PC-9 (cell line): ENCODE measurements around the gene AKR1A1. TPM values are rescaled to one million over a fixed set of nuclear protein-coding genes. Genes with fewer than 3 reads are reported as not detected.

Source experiments
- BruUV-seq: library from RNA; stranded (reverse); fragments of 400-500 nt; replicated peaks from 2 replicates; lab custom pipeline; 2021; lab: Mats Ljungman, UMichigan
- CTCF ChIA-PET: fragments of 300-600 bp; sonication (Branson Sonifier 250); formaldehyde crosslinking; loops from one replicate; lab custom pipeline; 2022; ENCODE audit warnings: antibody characterized with exemption; lab: Charles Lee
- POLR2A ChIA-PET: fragments of 300-600 bp; sonication (Branson Sonifier 250); formaldehyde crosslinking; loops from one replicate; lab custom pipeline; 2022; ENCODE audit warnings: antibody characterized with exemption; ENCODE audit not compliant: unreplicated experiment; lab: Charles Lee
- DNase-seq, 2 experiments: peaks; one replicate each; pipeline versions ENCODE4 v3.0.0 to v3.0.0-alpha.2; 2015 to 2022; ENCODE audit warnings: mixed read lengths in 1 of 2
- H2AFZ ChIP-seq: fragments of 200-600 bp; sonication (generic); 2 replicates; pipeline ENCODE4 v1.8.1; 2017; ENCODE audit warnings: antibody characterized with exemption
- H3F3A ChIP-seq: fragments of 200-600 bp; sonication (generic); 2 replicates; pipeline ENCODE4 v1.8.1; 2017; ENCODE audit warnings: antibody characterized with exemption, mild to moderate bottlenecking, low read depth; ENCODE audit not compliant: insufficient read depth
- H3K27ac ChIP-seq: fragments of 200-600 bp; sonication (generic); 2 replicates; pipeline ENCODE4 v1.6.1; 2016; ENCODE audit warnings: mixed run types
- H3K27me3 ChIP-seq: fragments of 200-600 bp; sonication (generic); 2 replicates; pipeline ENCODE4 v1.6.1; 2016; ENCODE audit warnings: low read depth, mixed run types; ENCODE audit not compliant: insufficient read depth
- H3K36me3 ChIP-seq: fragments of 200-600 bp; sonication (generic); 2 replicates; pipeline ENCODE4 v1.6.1; 2016; ENCODE audit warnings: low read depth, mixed run types
- H3K4me1 ChIP-seq: fragments of 200-600 bp; sonication (generic); replicated peaks from 2 replicates; pipeline ENCODE4 v1.6.1; 2016; ENCODE audit warnings: mixed run types; ENCODE audit not compliant: insufficient read depth
- H3K4me2 ChIP-seq: fragments of 200-600 bp; sonication (generic); 2 replicates; pipeline ENCODE4 v1.6.1; 2017; ENCODE audit warnings: mixed run types
- H3K4me3 ChIP-seq: fragments of 200-600 bp; sonication (generic); 2 replicates; pipeline ENCODE4 v1.6.1; 2016; ENCODE audit warnings: mixed run types
- H3K79me2 ChIP-seq: fragments of 200-600 bp; sonication (generic); 2 replicates; pipeline ENCODE4 v1.6.1; 2017; ENCODE audit warnings: low read depth, mixed run types
- H3K9me2 ChIP-seq: fragments of 200-600 bp; sonication (generic); 2 replicates; pipeline ENCODE4 v1.8.1; 2017; ENCODE audit warnings: mild to moderate bottlenecking; ENCODE audit not compliant: insufficient read depth
- H3K9me3 ChIP-seq: fragments of 200-600 bp; sonication (generic); 2 replicates; pipeline ENCODE4 v1.8.1; 2016; ENCODE audit warnings: low read depth; ENCODE audit not compliant: insufficient read depth
- H4K20me1 ChIP-seq: fragments of 200-600 bp; sonication (generic); 2 replicates; pipeline ENCODE4 v1.8.1; 2017; ENCODE audit not compliant: insufficient read depth
- CTCF ChIP-seq: fragments of 200-600 bp; sonication (generic); conservative IDR thresholded peaks from 2 replicates; pipeline ENCODE4 v1.6.1; 2017; ENCODE audit warnings: mixed run types, antibody characterized with exemption, mild to moderate bottlenecking, moderate library complexity
- EZH2 ChIP-seq: fragments of 200-600 bp; sonication (generic); IDR thresholded peaks from 2 replicates; pipeline ENCODE4 v1.8.0; 2017; ENCODE audit warnings: antibody characterized with exemption, low read depth
- intact Hi-C: fragments of 100-400 bp; cut with micrococcal nuclease; formaldehyde crosslinking; loops from one replicate; pipeline ENCODE4 v1.10.0; 2022; ENCODE audit not compliant: unreplicated experiment
- total RNA-seq: library from RNA; stranded (reverse); gene quantifications from 2 replicates; pipeline ENCODE4 v1.2.3, GENCODE V29; 2021

Gene AKR1A1
- total RNA-seq, 1 experiment from 2014 or later, result 202 TPM

- Histone ChIP-seq H4K20me1 (peaks cover 51% of the 10 kb centered on the region), H3K27me3 (no peaks in the 10 kb centered on the region), H3K36me3 (peaks cover 25% of the 10 kb centered on the region), H3K4me2 (no peak overlapping the region), H3K79me2 (peaks cover 12% of the 10 kb centered on the region; the same call in 1 of the 2 replicates), H3F3A (peaks cover 80% of the 10 kb centered on the region), H3K9me3 (no peaks in the 10 kb centered on the region), H3K27ac (peak overlapping the region; percentile 7; the same call in 1 of the 2 replicates), H2AFZ (no peak overlapping the region), H3K4me3 (no peak overlapping the region), H3K9me2 (no peaks in the 10 kb centered on the region), H3K4me1 (no peaks in the 10 kb centered on the region)
- TF ChIP-seq CTCF (no peak), EZH2 (no peak)
- DNase-seq, result peak in 1 of 2 experiments; percentile 31
- ChIA-PET POLR2A (interaction anchor here (0.6 kb wide), 2 partner anchors 385 to 1009 kb away, joined by 5 to 9 read pairs; no protein-coding TSS in a partner anchor), CTCF (interaction anchor here (0.6 kb wide), 1 partner anchor 18 kb away, joined by 14 read pairs; no protein-coding TSS in a partner anchor)
- intact Hi-C loops, result loop anchor here (10.0 kb wide), 1 partner anchor 296 kb away; the partner anchor contains the start of gene MAST2
- TSS peak; percentile 18 for BruUV-seq
Observed at GRCh38 chr1:45508295-45509151, 42.1 kb upstream of the AKR1A1 start.

DNA sequence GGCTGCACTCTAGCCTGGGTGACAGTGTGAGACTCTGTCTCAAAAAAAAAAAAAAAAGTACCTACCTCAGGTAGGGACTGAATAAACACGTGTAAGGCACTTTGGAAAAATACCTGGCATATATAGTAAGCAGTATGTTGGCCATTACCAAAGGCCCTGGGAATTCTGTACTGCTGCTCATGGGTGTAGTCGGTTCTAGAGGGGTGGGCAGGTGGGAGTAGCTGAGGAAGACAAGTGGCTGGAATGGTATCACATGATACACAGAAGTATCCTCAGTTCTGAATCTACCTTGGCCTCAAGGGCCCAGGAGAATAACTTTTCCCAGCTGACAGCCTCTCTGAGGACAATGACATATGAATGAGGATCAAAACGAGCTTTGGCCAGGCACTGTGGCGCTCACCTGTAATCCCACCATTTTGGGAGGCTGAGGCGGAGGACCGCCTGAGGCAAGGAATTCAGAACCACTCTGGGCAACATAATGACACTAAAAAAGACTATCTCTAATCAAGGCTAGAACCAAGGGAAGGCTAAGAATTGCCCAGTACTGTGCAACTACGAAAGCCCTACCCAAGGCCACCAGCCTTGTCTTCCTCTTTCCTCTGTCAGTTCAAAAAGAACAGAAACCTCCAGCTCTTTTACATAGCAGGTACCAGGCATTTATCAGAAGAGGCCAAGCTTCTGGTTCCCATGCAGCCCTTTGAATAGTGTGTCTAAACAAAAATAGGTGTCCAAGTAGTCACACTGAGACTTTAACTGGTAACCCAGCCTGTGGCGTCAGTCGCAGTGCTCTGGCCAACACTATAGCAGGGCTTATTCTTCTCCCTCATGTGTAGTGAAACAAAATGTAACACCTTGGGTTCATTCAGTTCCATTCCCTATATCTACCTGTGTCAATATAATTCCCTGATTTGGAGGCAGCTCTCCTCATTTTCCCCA, 40.3 kb upstream of the AKR1A1 start:
- no peak overlapping the region for H2AFZ ChIP-seq

More for the DNA sequence above, 40.3 kb upstream of the AKR1A1 start:
- peaks cover 27% of the 10 kb centered on the region for H3K79me2 ChIP-seq
- no peak overlapping the region for H3K4me2 ChIP-seq
- no peaks in the 10 kb centered on the region for H3K27me3 ChIP-seq
- TF ChIP-seq EZH2 (no peak), CTCF (no peak)
- intact Hi-C loops, result no loop called here
- H3K27ac ChIP-seq, result no peak overlapping the region
- H3K9me2 ChIP-seq, result no peaks in the 10 kb centered on the region
- H3K4me3 ChIP-seq, result no peak overlapping the region
- no peaks in the 10 kb centered on the region for H3K4me1 ChIP-seq
- H3K9me3 ChIP-seq, result no peaks in the 10 kb centered on the region
- CTCF ChIA-PET, result no interaction called here
- H3F3A ChIP-seq, result peaks cover 94% of the 10 kb centered on the region
- POLR2A ChIA-PET, result interaction anchor here (0.6 to 0.7 kb wide), 2 partner anchors 101 to 162 kb away, joined by 3 to 7 read pairs; no protein-coding TSS in a partner anchor
- no TSS peak for BruUV-seq
- H4K20me1 ChIP-seq, result peaks cover 69% of the 10 kb centered on the region
- no peak for DNase-seq
- H3K36me3 ChIP-seq, result peaks cover 40% of the 10 kb centered on the region
